Right lobe of liver (tissue), 6 donors: Measurements from ENCODE around the gene S1PR2. TPM values are rescaled to one million over a fixed set of nuclear protein-coding genes. Genes with fewer than 3 reads are reported as not detected.

Experiments used
- ATAC-seq, 4 donors: fragments of 200-7000 bp; cut with Tn5 transposase; one replicate each; pipeline ENCODE4 v1.9.1; 2020; ENCODE audit warnings: mild to moderate bottlenecking in 4 of 4, moderate library complexity in 4 of 4
- DNase-seq, 3 donors: peaks; one replicate each; pipeline ENCODE4 v3.0.0-alpha.2; 2020
- H3K27ac ChIP-seq, 3 donors: fragments of 200-600 bp; one replicate each; pipeline ENCODE4 v1.8.0; 2022
- H3K27me3 ChIP-seq, 2 donors: fragments of 200-600 bp; one replicate each; pipeline ENCODE4 v1.8.0; 2022
- H3K36me3 ChIP-seq, 4 donors: fragments of 200-600 bp; sonication (generic) in 1 of 4; one replicate each; pipeline versions ENCODE4 v1.5.1 to v1.8.0; 2017 to 2022; ENCODE audit warnings: control low read depth in 1 of 4
- H3K4me1 ChIP-seq, 4 donors: fragments of 200-600 bp; sonication (generic) in 1 of 4; one replicate each; pipeline versions ENCODE4 v1.5.1 to v1.8.0; 2017 to 2022; ENCODE audit warnings: control low read depth in 1 of 4
- H3K4me3 ChIP-seq, 3 donors: fragments of 200-600 bp; one replicate each; pipeline ENCODE4 v1.8.0; 2022
- H3K9me3 ChIP-seq, 4 donors: fragments of 200-600 bp; sonication (generic) in 1 of 4; one replicate each; pipeline versions ENCODE4 v1.5.1 to v1.8.0; 2017 to 2022; ENCODE audit warnings: control low read depth in 1 of 4
- CTCF ChIP-seq, 4 donors: fragments of 200-600 bp in 3 of 4; fragments of 450-650 bp in 1 of 4; IDR thresholded peaks; one replicate each; pipeline versions ENCODE4 v1.5.1 to v1.8.0; 2016 to 2022; ENCODE audit warnings: antibody characterized with exemption in 4 of 4, mild to moderate bottlenecking in 2 of 4
- POLR2A ChIP-seq: fragments of 450-650 bp; IDR thresholded peaks from one replicate; pipeline ENCODE4 v1.6.1; 2017; ENCODE audit warnings: antibody characterized with exemption, mild to moderate bottlenecking
- WGBS: methylation state at CpG from one replicate; pipeline ENCODE4 v1.1.6; 2018; ENCODE audit warnings: low coverage, low lambda C conversion rate; ENCODE audit not compliant: insufficient coverage; ENCODE audit errors: missing lambda C conversion rate; 5-methylcytosine and 5-hydroxymethylcytosine counted together
- intact Hi-C, 2 donors: fragments of 100-400 bp; cut with DNase I; formaldehyde crosslinking; loops; one replicate each; pipeline versions ENCODE4 v1.11.2 to v1.14.1; 2022
- total RNA-seq, 6 experiments: library from RNA; depleted of rRNA in 2 of 6; stranded (reverse); fragments of >200 nt in 2 of 6; fragmentation: NEBNext Ultra II Directional in 3 of 6; extraction: Animal tissue kit (Norgen Biotek cat#: 25700) in 3 of 6; gene quantifications; one replicate each; pipeline versions ENCODE4 v1.1.0 to v1.2.4, GENCODE V29; 2016 to 2023
- donor health status: DM: no; HTN: yes; CAD: no.
- donor health status: DM: no; HTN: no; CAD: no.
- donor health status: DM: no; HTN: no; CAD: no.
- donor health status: DM: no; HTN: yes; CAD: no.
- donor health status: DM: no; HTN: yes; CAD: no.

Gene S1PR2
- total RNA-seq, 6 experiments from 2014 or later: 1.7 to 6.6 (median 4.1) TPM

- Histone ChIP-seq H3K36me3 (peaks cover 0 to 33% (median 16%) of the 10 kb centered on the region in 4 donors), H3K4me3 (no peak overlapping the region), H3K27me3 (no peaks in the 10 kb centered on the region), H3K4me1 (peaks cover 0 to 13% (median 2%) of the 10 kb centered on the region in 4 donors), H3K9me3 (no peaks in the 10 kb centered on the region), H3K27ac (no peak overlapping the region)
- 28% methylated on average over 6 of the region's 9 CpGs for WGBS
- ATAC-seq (no peak), DNase-seq (no peak)
- TF ChIP-seq CTCF (IDR thresholded peaks at IDR 0.05): no peak
- no peak for TF ChIP-seq POLR2A
- intact Hi-C loops: loop anchor here (5.0 to 10.0 kb wide), 2 partner anchors 72 to 135 kb away; no protein-coding TSS in a partner anchor
Measured at GRCh38 chr19:10256970-10257615, 26.0 kb upstream of the S1PR2 start.

GRCh38 chr19:10256551-10256950, 25.4 kb upstream of the S1PR2 start:
- peaks cover 0 to 33% (median 16%) of the 10 kb centered on the region in 4 donors for H3K36me3 ChIP-seq
- DNase-seq (no peak), ATAC-seq (no peak)
- WGBS: 85% methylated on average over 14 of the region's 18 CpGs
- H3K27me3 ChIP-seq: no peaks in the 10 kb centered on the region
- peaks cover 0 to 11% (median 2%) of the 10 kb centered on the region in 4 donors for H3K4me1 ChIP-seq
- intact Hi-C loops: loop anchor here (5.0 to 10.0 kb wide), 2 partner anchors 72 to 136 kb away; no protein-coding TSS in a partner anchor
- no peak overlapping the region for H3K27ac ChIP-seq
- H3K9me3 ChIP-seq: no peaks in the 10 kb centered on the region
- TF ChIP-seq CTCF (IDR thresholded peaks at IDR 0.05) (no peak), POLR2A (no peak)
- no peak overlapping the region for H3K4me3 ChIP-seq

- Histone ChIP-seq H3K4me1 (peaks cover 0 to 4% (median 0%) of the 10 kb centered on the region in 4 donors), H3K9me3 (no peaks in the 10 kb centered on the region), H3K27ac (no peak overlapping the region), H3K27me3 (no peaks in the 10 kb centered on the region), H3K36me3 (peaks cover 0 to 33% (median 16%) of the 10 kb centered on the region in 4 donors), H3K4me3 (no peak overlapping the region)
- DNase-seq (no peak), ATAC-seq (no peak)
- intact Hi-C loops: loop anchor here (5.0 to 10.0 kb wide), 2 partner anchors 71 to 137 kb away; no protein-coding TSS in a partner anchor
- TF ChIP-seq CTCF (IDR thresholded peaks at IDR 0.05) (no peak), POLR2A (no peak)
- WGBS: 90% methylated on average over 2 of the region's 2 CpGs
Measured at GRCh38 chr19:10255358-10255757, 24.2 kb upstream of the S1PR2 start.

GRCh38 chr19:10254244-10254643, 23.1 kb upstream of the S1PR2 start:
- DNase-seq: no peak
- intact Hi-C loops: loop anchor here in 1 of 2 donors (10.0 kb wide), 1 partner anchor 69 kb away; no protein-coding TSS in a partner anchor
- TF ChIP-seq POLR2A: no peak
- no peak for TF ChIP-seq CTCF (IDR thresholded peaks at IDR 0.05)
- H3K36me3 ChIP-seq: peaks cover 0 to 33% (median 16%) of the 10 kb centered on the region in 4 donors
- ATAC-seq: no peak
- no peaks in the 10 kb centered on the region for H3K4me1 ChIP-seq
- no peak overlapping the region for H3K4me3 ChIP-seq
- no peaks in the 10 kb centered on the region for H3K9me3 ChIP-seq
- no CpG with 5 or more reads among the region's 3 CpGs for WGBS
- H3K27me3 ChIP-seq: no peaks in the 10 kb centered on the region
- no peak overlapping the region for H3K27ac ChIP-seq
